HepG2 (cell line): ENCODE data around the gene SYT7. TPM values are rescaled to one million over a fixed set of nuclear protein-coding genes. Genes with fewer than 3 reads are reported as not detected.

Experiments
- ATAC-seq: fragments of 200-7000 bp; cut with Tn5 transposase; 3 replicates; pipeline ENCODE4 v1.9.1; 2020; ENCODE audit warnings: mild to moderate bottlenecking, moderate library complexity
- BruUV-seq: library from RNA; stranded (reverse); fragments of 400-500 nt; replicated peaks from 2 replicates; lab custom pipeline; 2021; lab: Mats Ljungman, UMichigan
- CTCF ChIA-PET: fragments of 300-600 bp; formaldehyde crosslinking; extraction: SDS; loops from one replicate; lab custom pipeline; 2021; ENCODE audit warnings: low total read pairs, inconsistent platforms, low intra/inter-chr PET ratio; lab: Yijun Ruan, JAX
- POLR2A ChIA-PET: fragments of 350-600 bp; sonication (Branson Sonifier 250); formaldehyde crosslinking; loops from one replicate; lab custom pipeline; 2020; ENCODE audit warnings: antibody characterized with exemption, inconsistent platforms; lab: Yijun Ruan, JAX
- DNase-seq: peaks from one replicate; pipeline ENCODE4 v3.0.0-alpha.2; 2015; ENCODE audit warnings: low spot score
- FAIRE-seq: peaks from 3 replicates; lab custom pipeline; 2011; peaks lifted over from hg19 to GRCh38; lab: Jason Lieb, UNC
- H2AFZ ChIP-seq: one replicate; pipeline ENCODE4 v1.6.1; 2011; ENCODE audit warnings: low read length, inconsistent platforms
- H3K27ac ChIP-seq: fragments of 300-600 bp; 3 replicates; pipeline ENCODE4 v1.8.0; 2011; ENCODE audit warnings: mixed run types, mild to moderate bottlenecking, mixed read lengths, low read length, inconsistent platforms; ENCODE audit not compliant: insufficient read depth; ENCODE audit errors: extremely low read length
- H3K27me3 ChIP-seq, 2 experiments: fragments of 200-600 bp in 1 of 2; 2 replicates in 1 of 2; 3 replicates in 1 of 2; pipeline versions ENCODE4 v1.6.0 to v1.8.0; 2011; ENCODE audit warnings: low read length in 2 of 2, mild to moderate bottlenecking in 2 of 2, moderate library complexity in 2 of 2, inconsistent platforms in 1 of 2; ENCODE audit not compliant: insufficient read depth in 2 of 2, control insufficient read depth in 1 of 2
- H3K36me3 ChIP-seq, 2 experiments: fragments of 200-600 bp in 1 of 2; replicated peaks in 1 of 2; 2 replicates in 1 of 2; 3 replicates in 1 of 2; pipeline versions ENCODE4 v1.5.1 to v1.8.0; 2011; ENCODE audit warnings: low read length in 2 of 2, inconsistent platforms in 1 of 2; ENCODE audit not compliant: insufficient read depth in 2 of 2, control insufficient read depth in 1 of 2
- H3K4me1 ChIP-seq: 2 replicates; pipeline ENCODE4 v1.5.1; 2012; ENCODE audit warnings: low read length, inconsistent platforms; ENCODE audit not compliant: insufficient read depth
- H3K4me2 ChIP-seq: 2 replicates; pipeline ENCODE4 v1.6.0; 2011; ENCODE audit warnings: low read depth, low read length, inconsistent platforms
- H3K4me3 ChIP-seq, 3 experiments: fragments of 200-600 bp in 1 of 3; sonication (generic), shearing (Covaris generic) in 1 of 3; replicated peaks in 1 of 3; 2 replicates each; pipeline ENCODE4 v1.5.1; 2011 to 2016; ENCODE audit warnings: low read length in 3 of 3, inconsistent platforms in 2 of 3, low read depth in 2 of 3, mild to moderate bottlenecking in 2 of 3, control low read depth in 1 of 3, mixed read lengths in 1 of 3; ENCODE audit not compliant: insufficient read depth in 1 of 3
- H3K79me2 ChIP-seq: one replicate; pipeline ENCODE4 v1.6.1; 2011; ENCODE audit warnings: low read length, inconsistent platforms; ENCODE audit not compliant: insufficient read depth
- H3K9ac ChIP-seq: 2 replicates; pipeline ENCODE4 v1.6.0; 2011; ENCODE audit warnings: mild to moderate bottlenecking, low read depth, low read length, inconsistent platforms; ENCODE audit not compliant: insufficient read depth
- H3K9me3 ChIP-seq: 2 replicates; pipeline ENCODE4 v1.5.1; 2012; ENCODE audit warnings: mild to moderate bottlenecking, low read length
- H4K20me1 ChIP-seq: 2 replicates; pipeline ENCODE4 v1.6.0; 2011; ENCODE audit warnings: inconsistent platforms, mild to moderate bottlenecking, low read length, moderate library complexity; ENCODE audit not compliant: insufficient read depth
- ATF7 ChIP-seq, 2 experiments: fragments of 450-650 bp in 1 of 2; sonication (generic) in 1 of 2; formaldehyde crosslinking in 1 of 2; IDR thresholded peaks; 2 replicates each; pipeline versions ENCODE4 v1.4.0 to v1.6.1; 2016 to 2020; ENCODE audit warnings: antibody characterized with exemption in 1 of 2, mild to moderate bottlenecking in 1 of 2, missing genetic modification reagents in 1 of 2
- CEBPB ChIP-seq: IDR thresholded peaks from 2 replicates; pipeline ENCODE4 v1.6.1; 2011; ENCODE audit warnings: low read depth, low read length, improper control_type of control experiment, borderline replicate concordance
- CEBPG ChIP-seq: IDR thresholded peaks from 2 replicates; pipeline ENCODE4 v1.6.1; 2016
- EZH2 ChIP-seq: conservative IDR thresholded peaks from 2 replicates; pipeline ENCODE4 v1.6.1; 2012; ENCODE audit warnings: mild to moderate bottlenecking, low read depth, low read length, moderate library complexity
- HDAC6 ChIP-seq: fragments of 200-600 bp; sonication (generic); IDR thresholded peaks from 2 replicates; pipeline ENCODE4 v1.7.0; 2017; ENCODE audit warnings: mild to moderate bottlenecking, antibody characterized with exemption, low read length, low read depth
- NR2F1 ChIP-seq, 2 experiments: fragments of 450-650 bp in 1 of 2; formaldehyde crosslinking in 1 of 2; IDR thresholded peaks; 2 replicates each; pipeline versions ENCODE4 v1.5.0 to v1.6.1; 2016 to 2020; ENCODE audit warnings: mild to moderate bottlenecking in 1 of 2, missing compliant biosample characterization in 1 of 2, missing genetic modification reagents in 1 of 2, moderate library complexity in 1 of 2
- ZNF33A ChIP-seq: sonication (generic); formaldehyde crosslinking; IDR thresholded peaks from 2 replicates; pipeline ENCODE4 v1.5.1; 2020; ENCODE audit warnings: missing genetic modification reagents, mild to moderate bottlenecking, moderate library complexity, borderline replicate concordance
- ZNF790 ChIP-seq: sonication (generic); formaldehyde crosslinking; IDR thresholded peaks from 2 replicates; pipeline ENCODE4 v1.8.0; 2022; ENCODE audit warnings: missing genetic modification reagents, mild to moderate bottlenecking, borderline replicate concordance
- WGBS: methylation state at CpG from one replicate; pipeline ENCODE4 v1.1.6; 2017; ENCODE audit warnings: low lambda C conversion rate; 5-methylcytosine and 5-hydroxymethylcytosine counted together
- in situ Hi-C: cut with HindIII; loops from 2 replicates; pipeline ENCODE4 v1.10.0; 2017; ENCODE audit warnings: low pct_unique_long_range_greater_than_20kb; ENCODE audit not compliant: extremely low pct_ligation_motif_present
- intact Hi-C: fragments of 100-400 bp; cut with micrococcal nuclease; formaldehyde crosslinking; loops from one replicate; pipeline ENCODE4 v1.10.0; 2022; ENCODE audit not compliant: unreplicated experiment
- polyA plus RNA-seq, 8 experiments: library from polyadenylated mRNA; depleted of rRNA in 3 of 8; stranded (reverse) in 7 of 8; unstranded in 1 of 8; fragments of >200 nt; fragmentation: Illumina TruSeq in 4 of 8; extraction: Trizol in 4 of 8; gene quantifications; 2 replicates each; pipeline versions ENCODE4 v1.2.1 to v1.2.3, GENCODE V29; 2011 to 2016; ENCODE audit warnings: low read depth in 4 of 8, missing spikeins in 1 of 8, mixed read lengths in 1 of 8; ENCODE audit not compliant: insufficient read depth in 1 of 8
- total RNA-seq, 5 experiments: library from RNA; depleted of rRNA; stranded (reverse); fragments of >200 nt; fragmentation: Illumina TruSeq; extraction: Trizol; gene quantifications; 2 replicates each; pipeline ENCODE4 v1.2.3, GENCODE V29; 2016; ENCODE audit warnings: low read depth in 1 of 5
- TF ChIP-seq, protein P1 (sequence below): sonication (generic); formaldehyde crosslinking; IDR thresholded peaks from 2 replicates; pipeline ENCODE4 v1.5.1; 2020; ENCODE audit warnings: missing genetic modification reagents, mild to moderate bottlenecking, borderline replicate concordance

The SYT7 gene
- total and polyA plus RNA-seq, 2 of the 13 experiments (the other 11 are each of a cell fraction or from before 2014, with no cell fraction given), result 1.4 to 4.4 TPM

GRCh38 chr11:61598374-61598773 lies 17.5 kb upstream of the SYT7 start:
- H3K27me3 ChIP-seq, result peaks cover 5 to 65% of the 10 kb centered on the region in 2 experiments
- H3K4me3 ChIP-seq, result no peak overlapping the region
- in situ Hi-C loops (no loop called here), intact Hi-C loops (no loop called here)
- FAIRE-seq (no peak), DNase-seq (no peak), ATAC-seq (no peak)
- CTCF ChIA-PET, result no interaction called here
- no TSS peak for BruUV-seq
- no peaks in the 10 kb centered on the region for H3K79me2 ChIP-seq
- H3K36me3 ChIP-seq, result no peaks in the 10 kb centered on the region
- H4K20me1 ChIP-seq, result no peaks in the 10 kb centered on the region
- H3K4me1 ChIP-seq, result peaks cover 63% of the 10 kb centered on the region
- H3K27ac ChIP-seq, result no peak overlapping the region
- 26% methylated on average over 3 of the region's 3 CpGs for WGBS
- H2AFZ ChIP-seq, result no peak overlapping the region
- TF ChIP-seq, protein P1, sequence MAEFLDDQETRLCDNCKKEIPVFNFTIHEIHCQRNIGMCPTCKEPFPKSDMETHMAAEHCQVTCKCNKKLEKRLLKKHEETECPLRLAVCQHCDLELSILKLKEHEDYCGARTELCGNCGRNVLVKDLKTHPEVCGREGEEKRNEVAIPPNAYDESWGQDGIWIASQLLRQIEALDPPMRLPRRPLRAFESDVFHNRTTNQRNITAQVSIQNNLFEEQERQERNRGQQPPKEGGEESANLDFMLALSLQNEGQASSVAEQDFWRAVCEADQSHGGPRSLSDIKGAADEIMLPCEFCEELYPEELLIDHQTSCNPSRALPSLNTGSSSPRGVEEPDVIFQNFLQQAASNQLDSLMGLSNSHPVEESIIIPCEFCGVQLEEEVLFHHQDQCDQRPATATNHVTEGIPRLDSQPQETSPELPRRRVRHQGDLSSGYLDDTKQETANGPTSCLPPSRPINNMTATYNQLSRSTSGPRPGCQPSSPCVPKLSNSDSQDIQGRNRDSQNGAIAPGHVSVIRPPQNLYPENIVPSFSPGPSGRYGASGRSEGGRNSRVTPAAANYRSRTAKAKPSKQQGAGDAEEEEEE (CRISPR knock-in tag), result no peak
- no peak for TF ChIP-seq CEBPB
- TF ChIP-seq HDAC6, result no peak
- TF ChIP-seq EZH2, result no peak
- no peak for TF ChIP-seq ATF7 (IDR thresholded peaks at IDR 0.05)
- no peak for TF ChIP-seq ATF7 (CRISPR knock-in tag; IDR thresholded peaks at IDR 0.05)
- no peak for TF ChIP-seq ZNF790 (CRISPR knock-in tag)
- TF ChIP-seq CEBPG (CRISPR knock-in tag), result no peak
- TF ChIP-seq ZNF33A, result no peak
- TF ChIP-seq NR2F1 (CRISPR knock-in tag; IDR thresholded peaks at IDR 0.05), result no peak
- TF ChIP-seq, all 625 proteins: peak for 0
- Histone ChIP-seq H3K9ac (no peak overlapping the region), H3K4me2 (no peak overlapping the region), H3K9me3 (no peaks in the 10 kb centered on the region)
- POLR2A ChIA-PET, result no interaction called here
